WTC11 (cell line): Measurements from ENCODE around the gene BCL2L11.

Experiments
- CTCF ChIP-seq: fragments of 200-600 bp; IDR thresholded peaks from 2 replicates; pipeline ENCODE4 v1.8.0; 2022; ENCODE audit warnings: antibody characterized with exemption
- ESRRA ChIP-seq: sonication (generic); formaldehyde crosslinking; IDR thresholded peaks from 2 replicates; pipeline ENCODE4 v1.8.1; 2022; ENCODE audit warnings: mild to moderate bottlenecking, missing genetic modification reagents, borderline replicate concordance
- PRDM15 ChIP-seq: sonication (generic); formaldehyde crosslinking; IDR thresholded peaks from 2 replicates; pipeline ENCODE4 v1.8.0; 2022; ENCODE audit warnings: missing genetic modification reagents

- TF ChIP-seq PRDM15 (CRISPR knock-in tag) (no peak), CTCF (no peak), ESRRA (CRISPR knock-in tag) (no peak)
These were observed 89.3 kb downstream of the BCL2L11 start for GRCh38 chr2:111210036-111210435.
